ENCODE results near the gene ABCA6.
"Not testable (repeated sequence)": the region's sequence is repeated elsewhere in the genome, so short reads cannot be mapped to it uniquely, and the experiment has no call there.

ABCA6 gene

GRCh38 chr17:69130627-69131296 is 10.9 kb downstream of the ABCA6 start:
- no peak for DNase-seq

- no peak for DNase-seq
These were observed 18.1 kb downstream of the ABCA6 start for GRCh38 chr17:69123626-69124025.

GRCh38 chr17:69122065-69122464 is 19.6 kb downstream of the ABCA6 start:
- DNase-seq = no peak

- DNase-seq = no peak
These were observed 23.6 kb downstream of the ABCA6 start for GRCh38 chr17:69117855-69118784.

GRCh38 chr17:69111794-69112193 is 29.9 kb downstream of the ABCA6 start:
- no peak for DNase-seq

- no peak for DNase-seq
These were observed 35.6 kb downstream of the ABCA6 start for GRCh38 chr17:69105907-69106730.

GRCh38 chr17:69103557-69104233 is 38.0 kb downstream of the ABCA6 start:
- DNase-seq = no peak

- DNase-seq = no peak
These were observed 43.1 kb downstream of the ABCA6 start for GRCh38 chr17:69098625-69099024.

- no peak for DNase-seq
These were observed 45.2 kb downstream of the ABCA6 start for GRCh38 chr17:69096541-69096940.

GRCh38 chr17:69093995-69094394 is 47.7 kb downstream of the ABCA6 start:
- DNase-seq = no peak

- no peak for DNase-seq
These were observed 48.4 kb downstream of the ABCA6 start for GRCh38 chr17:69093279-69093789.

GRCh38 chr17:69090365-69090764 is 51.3 kb downstream of the ABCA6 start:
- DNase-seq = no peak

- no peak for DNase-seq
These were observed 53.0 kb downstream of the ABCA6 start for GRCh38 chr17:69088643-69089200.

GRCh38 chr17:69086641-69087040 is 55.1 kb downstream of the ABCA6 start:
- no peak for DNase-seq

- no peak for DNase-seq
These were observed 56.8 kb downstream of the ABCA6 start for GRCh38 chr17:69084911-69085310.

GRCh38 chr17:69082696-69083095 is 59.0 kb downstream of the ABCA6 start:
- no peak for DNase-seq

GRCh38 chr17:69078864-69079263 is 62.8 kb downstream of the ABCA6 start:
- DNase-seq = no peak

GRCh38 chr17:69075823-69076222 is 65.9 kb downstream of the ABCA6 start:
- no peak for DNase-seq

GRCh38 chr17:69073392-69073791 is 68.3 kb downstream of the ABCA6 start:
- not testable (repeated sequence) for DNase-seq

- not testable (repeated sequence) for DNase-seq
These were observed 68.9 kb downstream of the ABCA6 start for GRCh38 chr17:69072803-69073256.

- DNase-seq = not testable (repeated sequence)
These were observed 70.5 kb downstream of the ABCA6 start for GRCh38 chr17:69071233-69071586.
